ENCODE data around the gene ZNF526.
"Not testable (repeated sequence)": the region's sequence is repeated elsewhere in the genome, so short reads cannot be mapped to it uniquely, and the experiment has no call there.

Gene ZNF526

DNA sequence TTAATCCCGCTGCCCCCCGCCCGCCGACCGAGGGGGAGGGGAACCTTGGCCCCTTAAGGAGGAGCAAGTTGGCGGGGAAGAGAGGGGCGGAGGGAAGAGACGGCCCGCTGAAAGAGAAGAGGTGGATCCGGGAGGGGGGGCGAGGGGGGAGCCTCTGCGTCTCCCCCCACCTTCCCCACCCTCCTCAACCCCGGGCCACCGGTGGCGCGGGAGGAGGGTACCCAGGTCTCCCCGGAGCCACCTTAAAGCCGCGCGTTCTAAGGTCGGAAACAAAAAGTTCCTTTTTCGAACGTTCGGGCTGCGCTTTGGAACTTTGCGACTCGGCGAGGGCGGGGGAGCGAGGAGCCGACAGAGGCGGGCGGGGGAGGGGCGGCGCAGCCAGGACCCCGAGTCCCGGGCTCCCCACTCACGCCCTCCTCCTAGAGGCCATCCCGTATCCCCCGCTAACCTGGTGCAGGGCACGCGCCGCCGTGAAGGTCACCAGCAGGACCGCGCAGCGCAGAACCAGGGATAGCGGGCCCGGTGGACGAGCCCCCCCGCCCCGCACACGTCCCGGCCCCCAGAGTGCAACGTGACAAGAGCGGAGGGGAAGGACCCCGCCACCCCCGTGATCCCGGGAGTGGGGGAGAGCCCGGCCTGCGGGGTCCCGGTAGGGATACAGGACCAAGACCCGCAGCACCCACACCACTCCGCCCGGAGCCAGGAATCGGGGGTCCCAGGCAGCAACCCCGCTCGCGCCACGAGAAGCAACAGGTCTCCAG lies 34.2 kb downstream of the ZNF526 start:
- H3K4me3 ChIP-seq (ENCODE audit: low read length in 2 of 2): peak overlapping the region; percentile 90 to 91
- no peaks in the 10 kb centered on the region for H3K27me3 ChIP-seq (ENCODE audit: control insufficient read depth in 1 of 2, insufficient read depth in 2 of 2, low read length in 2 of 2)
- peak overlapping the region; percentile 98 to 99 for H3K9ac ChIP-seq (ENCODE audit: low read length in 2 of 2)
- peaks cover 4 to 5% of the 10 kb centered on the region in 2 donors for H3K36me3 ChIP-seq (ENCODE audit: control insufficient read depth in 2 of 2, insufficient read depth in 2 of 2, low read length in 2 of 2)
- peaks cover 51% of the 10 kb centered on the region for H3K4me1 ChIP-seq (ENCODE audit: control insufficient read depth, insufficient read depth, low read length)
- peak overlapping the region; percentile 98 for H3K27ac ChIP-seq (ENCODE audit: low read length)
- no peaks in the 10 kb centered on the region for H3K9me3 ChIP-seq (ENCODE audit: control insufficient read depth in 2 of 2, low read length in 2 of 2)

DNA sequence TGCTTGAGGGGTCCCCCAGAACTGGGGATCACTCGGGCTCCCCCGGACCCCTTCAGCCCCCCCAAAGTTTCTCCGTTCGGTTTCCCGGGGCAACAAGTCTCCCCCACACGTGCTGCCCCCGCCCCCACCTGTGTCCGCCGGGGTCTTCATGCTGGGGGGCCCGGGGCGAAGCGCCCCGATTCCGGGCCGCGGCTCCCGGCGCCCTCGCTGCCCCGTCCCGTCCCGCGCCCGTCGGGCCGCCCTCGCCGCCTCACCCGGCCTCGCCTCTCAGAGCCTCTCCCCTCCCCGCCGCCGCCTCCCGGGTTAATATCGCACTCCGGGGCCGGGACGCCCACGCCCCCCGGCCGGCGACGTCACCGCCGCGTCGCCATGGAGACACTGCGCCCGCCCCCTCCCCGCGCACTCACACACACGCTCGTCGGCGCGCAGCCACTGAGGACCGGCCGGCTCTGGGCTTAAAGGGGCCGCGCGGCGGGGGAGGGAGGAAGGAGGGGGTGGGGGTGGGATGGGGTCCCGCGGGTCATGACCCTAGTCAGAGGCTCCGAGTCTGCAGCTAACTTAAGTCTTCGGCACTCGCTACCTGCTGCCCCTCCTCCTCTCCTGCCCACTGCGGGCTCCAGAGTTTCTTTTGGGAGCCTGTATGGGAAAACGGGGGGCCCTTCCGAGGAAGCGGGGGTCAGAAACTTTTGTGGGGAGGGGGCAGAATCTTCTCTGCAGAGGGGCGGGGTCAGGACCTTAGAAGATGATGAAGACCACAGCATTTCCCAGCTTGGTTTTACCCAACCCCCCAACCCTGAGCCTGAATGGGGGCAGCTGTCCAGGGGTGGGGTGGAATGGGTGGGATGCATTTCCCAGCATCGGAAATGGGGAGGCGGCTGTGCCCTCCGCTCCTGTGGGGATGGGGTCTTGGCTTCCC lies 35.0 kb downstream of the ZNF526 start, which contains the start of gene ERF:
Gene ERF, minus strand, starts transcription at position 279 of the 916 bp plus-strand sequence. Its CDS starts 129 bp downstream, at position 150.
- Histone ChIP-seq H3K4me1 (ENCODE audit: control insufficient read depth, insufficient read depth, low read length) (peaks cover 44% of the 10 kb centered on the region), H3K27me3 (ENCODE audit: control insufficient read depth in 1 of 2, insufficient read depth in 2 of 2, low read length in 2 of 2) (no peaks in the 10 kb centered on the region), H3K9me3 (ENCODE audit: control insufficient read depth in 2 of 2, low read length in 2 of 2) (no peaks in the 10 kb centered on the region), H3K27ac (ENCODE audit: low read length) (peak within 1 kb of the TSS; percentile 98), H3K4me3 (ENCODE audit: low read length in 2 of 2) (peak within 1 kb of the TSS; percentile 90 to 91), H3K9ac (ENCODE audit: low read length in 2 of 2) (peak within 1 kb of the TSS; percentile 98 to 99), H3K36me3 (ENCODE audit: control insufficient read depth in 2 of 2, insufficient read depth in 2 of 2, low read length in 2 of 2) (no peaks in the 10 kb centered on the region)

DNA sequence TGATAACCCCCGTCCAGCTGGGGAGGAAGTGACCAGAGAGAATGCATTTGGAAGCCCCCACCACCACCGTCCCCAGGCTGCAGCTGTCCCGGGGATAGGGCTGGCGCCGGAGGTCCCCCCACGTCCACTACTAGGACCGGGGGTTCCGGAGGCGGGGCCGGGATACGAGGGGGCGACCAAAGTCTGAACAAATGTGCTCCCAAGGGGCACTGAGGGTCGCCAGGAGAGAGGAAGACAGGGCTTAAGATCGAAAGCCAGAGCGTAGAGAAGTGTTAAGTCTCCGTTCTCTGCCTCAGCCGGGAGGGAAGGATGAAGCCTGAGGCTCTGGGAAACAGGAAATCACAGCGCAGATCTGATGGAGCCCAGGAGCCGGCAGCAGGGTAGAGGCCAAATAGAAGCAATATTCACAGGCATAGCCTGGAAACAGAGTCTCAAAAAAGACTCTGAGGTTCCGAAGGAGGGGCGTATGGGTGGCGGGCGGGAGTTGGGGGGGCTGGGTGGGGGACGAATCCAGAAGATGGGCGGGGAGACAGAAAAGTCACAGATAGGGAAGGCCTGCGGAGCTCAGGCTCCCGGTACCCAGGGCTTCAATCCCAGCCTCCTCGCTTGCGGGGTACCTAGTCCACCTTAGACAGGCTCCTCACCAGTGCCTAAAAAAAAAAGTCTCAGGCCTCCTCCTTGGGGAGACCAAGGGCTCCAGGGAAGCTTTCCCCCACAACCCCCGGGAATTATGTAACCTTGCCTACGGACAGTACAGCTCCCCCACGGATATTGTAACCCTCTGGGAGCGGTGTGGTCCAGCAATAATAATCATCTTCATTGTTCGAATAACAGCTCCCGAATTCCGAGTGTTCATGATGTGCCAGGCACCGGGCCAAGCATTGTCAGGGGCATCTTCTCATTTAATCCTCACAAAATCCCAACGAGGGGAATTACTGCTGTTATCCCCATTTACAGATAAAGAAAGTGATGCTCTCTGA lies 35.9 kb downstream of the ZNF526 start:
- Histone ChIP-seq H3K27me3 (ENCODE audit: control insufficient read depth in 1 of 2, insufficient read depth in 2 of 2, low read length in 2 of 2) (no peaks in the 10 kb centered on the region), H3K27ac (ENCODE audit: low read length) (peak overlapping the region; percentile 96), H3K9me3 (ENCODE audit: control insufficient read depth in 2 of 2, low read length in 2 of 2) (no peaks in the 10 kb centered on the region), H3K36me3 (ENCODE audit: control insufficient read depth in 2 of 2, insufficient read depth in 2 of 2, low read length in 2 of 2) (no peaks in the 10 kb centered on the region), H3K9ac (ENCODE audit: low read length in 2 of 2) (peak overlapping the region; percentile 83 to 87), H3K4me1 (ENCODE audit: control insufficient read depth, insufficient read depth, low read length) (peaks cover 34% of the 10 kb centered on the region), H3K4me3 (ENCODE audit: low read length in 2 of 2) (peak overlapping the region; percentile 81 to 83)

DNA sequence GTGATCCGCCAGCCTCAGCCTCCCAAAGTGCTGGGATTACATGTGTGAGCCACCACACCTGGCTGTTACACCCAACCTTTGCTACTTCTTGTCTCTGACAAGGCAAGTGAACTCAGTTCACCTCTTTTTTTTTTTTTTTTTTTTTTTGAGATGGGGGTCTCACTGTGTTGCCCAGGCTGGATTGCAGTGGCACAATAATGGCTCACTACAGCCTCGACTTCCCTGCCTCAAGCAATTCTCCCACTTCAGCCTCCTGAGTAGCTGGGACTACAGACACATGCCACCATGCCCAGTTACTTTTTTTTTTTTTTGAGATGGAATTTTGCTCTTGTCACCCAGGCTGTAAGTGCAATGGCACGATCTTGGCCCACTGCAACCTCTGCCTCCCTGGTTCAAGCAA lies 37.7 kb downstream of the ZNF526 start:
- not testable (repeated sequence) for H3K27ac ChIP-seq (ENCODE audit: low read length)

DNA sequence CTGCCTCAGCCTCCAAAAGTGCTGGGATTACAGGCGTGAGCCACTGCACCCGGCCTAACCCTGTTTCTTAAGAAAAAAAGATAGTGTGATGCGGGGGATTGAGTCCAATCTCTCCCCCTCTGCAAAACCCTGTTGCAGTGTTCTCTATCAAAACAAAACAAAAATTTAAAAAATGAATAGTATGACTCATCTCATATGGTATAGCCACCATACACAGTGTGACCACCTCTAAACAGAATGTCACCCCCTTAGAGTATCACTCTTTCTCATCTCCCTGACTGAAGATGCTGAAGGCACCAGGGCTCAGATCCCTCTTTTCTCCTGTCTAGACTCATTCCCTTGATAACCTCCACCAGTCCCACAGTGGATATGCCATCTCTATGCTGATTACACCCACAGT lies 41.7 kb downstream of the ZNF526 start:
- Histone ChIP-seq H3K4me1 (ENCODE audit: control insufficient read depth, insufficient read depth, low read length) (peaks cover 2% of the 10 kb centered on the region), H3K27me3 (ENCODE audit: control insufficient read depth in 1 of 2, insufficient read depth in 2 of 2, low read length in 2 of 2) (no peaks in the 10 kb centered on the region), H3K27ac (ENCODE audit: low read length) (no peak overlapping the region), H3K36me3 (ENCODE audit: control insufficient read depth in 2 of 2, insufficient read depth in 2 of 2, low read length in 2 of 2) (no peaks in the 10 kb centered on the region), H3K9me3 (ENCODE audit: control insufficient read depth in 2 of 2, low read length in 2 of 2) (no peaks in the 10 kb centered on the region), H3K4me3 (ENCODE audit: low read length in 2 of 2) (no peak overlapping the region), H3K9ac (ENCODE audit: low read length in 2 of 2) (no peak overlapping the region)

More for the DNA sequence above, 37.7 kb downstream of the ZNF526 start:
- not testable (repeated sequence) for H3K9me3 ChIP-seq (ENCODE audit: control insufficient read depth in 2 of 2, low read length in 2 of 2); H3K4me3 ChIP-seq (ENCODE audit: low read length in 2 of 2); H3K9ac ChIP-seq (ENCODE audit: low read length in 2 of 2); H3K36me3 ChIP-seq (ENCODE audit: control insufficient read depth in 2 of 2, insufficient read depth in 2 of 2, low read length in 2 of 2); H3K27me3 ChIP-seq (ENCODE audit: control insufficient read depth in 1 of 2, insufficient read depth in 2 of 2, low read length in 2 of 2)
- H3K4me1 ChIP-seq (ENCODE audit: control insufficient read depth, insufficient read depth, low read length): peaks cover 18% of the 10 kb centered on the region

DNA sequence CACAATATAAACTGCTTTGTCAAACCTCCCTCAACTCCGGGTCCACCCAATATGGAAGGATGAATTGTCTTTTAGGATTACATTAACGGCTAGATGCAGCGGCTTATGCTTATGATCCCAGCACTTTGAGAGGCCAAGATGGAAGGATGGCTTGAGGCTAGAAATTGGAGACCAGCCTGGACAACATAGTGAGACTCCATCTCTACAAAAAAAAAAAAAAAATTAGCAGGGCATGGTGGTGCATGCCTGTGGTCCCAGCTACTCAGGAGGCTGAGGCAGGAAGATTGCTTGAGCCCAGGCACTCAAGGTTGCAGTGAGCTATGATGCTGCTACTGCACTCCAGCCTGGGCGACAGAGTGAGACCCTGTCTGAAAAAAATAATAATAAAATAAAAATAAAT lies 46.0 kb downstream of the ZNF526 start:
- H3K27ac ChIP-seq (ENCODE audit: low read length): not testable (repeated sequence)

DNA sequence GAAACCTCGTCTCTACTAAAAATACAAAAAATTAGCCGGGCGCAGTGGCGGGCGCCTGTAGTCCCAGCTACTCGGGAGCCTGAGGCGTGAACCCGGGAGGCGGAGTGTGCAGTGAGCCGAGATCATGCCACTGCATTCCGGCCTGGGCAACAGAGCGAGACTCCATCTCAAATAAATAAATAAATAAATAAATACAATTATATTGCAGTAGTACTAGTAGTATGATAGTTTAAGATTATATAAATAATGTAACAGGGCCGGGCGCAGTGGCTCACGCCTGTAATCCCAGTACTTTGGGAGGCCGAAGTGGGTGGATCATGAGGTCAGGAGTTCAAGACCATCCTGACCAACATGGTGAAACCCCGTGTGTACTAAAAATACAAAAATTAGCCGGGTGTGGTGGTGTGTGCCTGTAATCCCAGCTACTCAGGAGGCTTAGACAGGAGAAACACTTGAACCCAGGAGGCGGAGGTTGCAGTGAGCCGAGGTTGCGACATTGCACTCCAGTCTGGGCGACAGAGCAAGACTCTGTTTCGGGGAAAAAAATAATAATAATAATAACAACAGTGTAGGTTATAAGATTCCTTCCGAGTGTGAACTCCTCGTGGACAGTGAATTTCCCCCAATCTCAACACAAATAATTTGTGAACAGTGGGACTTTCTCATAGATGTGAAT lies 47.0 kb downstream of the ZNF526 start:
- H3K9me3 ChIP-seq (ENCODE audit: control insufficient read depth in 2 of 2, low read length in 2 of 2); H3K36me3 ChIP-seq (ENCODE audit: control insufficient read depth in 2 of 2, insufficient read depth in 2 of 2, low read length in 2 of 2); H3K4me3 ChIP-seq (ENCODE audit: low read length in 2 of 2); H3K27me3 ChIP-seq (ENCODE audit: control insufficient read depth in 1 of 2, insufficient read depth in 2 of 2, low read length in 2 of 2); H3K27ac ChIP-seq (ENCODE audit: low read length); H3K9ac ChIP-seq (ENCODE audit: low read length in 2 of 2): not testable (repeated sequence)
- H3K4me1 ChIP-seq (ENCODE audit: control insufficient read depth, insufficient read depth, low read length): peaks cover 29% of the 10 kb centered on the region

More for the DNA sequence above, 46.0 kb downstream of the ZNF526 start:
- H3K4me3 ChIP-seq (ENCODE audit: low read length in 2 of 2); H3K36me3 ChIP-seq (ENCODE audit: control insufficient read depth in 2 of 2, insufficient read depth in 2 of 2, low read length in 2 of 2); H3K27me3 ChIP-seq (ENCODE audit: control insufficient read depth in 1 of 2, insufficient read depth in 2 of 2, low read length in 2 of 2); H3K9ac ChIP-seq (ENCODE audit: low read length in 2 of 2); H3K9me3 ChIP-seq (ENCODE audit: control insufficient read depth in 2 of 2, low read length in 2 of 2): not testable (repeated sequence)
- H3K4me1 ChIP-seq (ENCODE audit: control insufficient read depth, insufficient read depth, low read length): peaks cover 21% of the 10 kb centered on the region

DNA sequence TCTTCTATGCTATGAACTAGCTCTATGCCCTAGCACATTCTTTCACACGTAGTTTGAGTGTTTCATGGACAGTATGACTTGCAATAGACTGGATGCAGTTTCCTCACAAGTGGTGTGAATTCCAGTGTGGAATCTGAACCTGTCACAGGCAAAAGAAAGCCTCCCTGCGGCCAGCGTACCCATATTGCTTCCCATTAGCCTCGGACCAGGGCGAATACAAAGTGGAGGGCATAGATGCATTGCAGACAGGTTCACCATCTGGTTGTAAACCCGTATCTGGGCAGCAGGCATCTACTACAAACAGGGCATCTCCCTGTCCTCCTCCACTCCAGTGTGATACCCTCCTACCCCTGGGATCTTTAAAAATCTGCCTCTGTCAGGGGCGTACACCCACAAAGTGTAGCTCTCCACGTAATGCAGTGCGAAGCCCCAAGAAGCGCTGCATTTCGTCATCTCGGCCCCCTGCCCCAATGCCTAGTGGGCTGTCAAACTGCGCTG lies 47.6 kb downstream of the ZNF526 start:
- H3K9me3 ChIP-seq (ENCODE audit: control insufficient read depth in 2 of 2, low read length in 2 of 2): no peaks in the 10 kb centered on the region
- peaks cover 29% of the 10 kb centered on the region for H3K4me1 ChIP-seq (ENCODE audit: control insufficient read depth, insufficient read depth, low read length)
- H3K9ac ChIP-seq (ENCODE audit: low read length in 2 of 2): peak overlapping the region; percentile 79 to 91
- no peaks in the 10 kb centered on the region for H3K27me3 ChIP-seq (ENCODE audit: control insufficient read depth in 1 of 2, insufficient read depth in 2 of 2, low read length in 2 of 2)
- H3K36me3 ChIP-seq (ENCODE audit: control insufficient read depth in 2 of 2, insufficient read depth in 2 of 2, low read length in 2 of 2): no peaks in the 10 kb centered on the region
- H3K27ac ChIP-seq (ENCODE audit: low read length): peak overlapping the region; percentile 98
- peak overlapping the region; percentile 75 to 91 for H3K4me3 ChIP-seq (ENCODE audit: low read length in 2 of 2)

DNA sequence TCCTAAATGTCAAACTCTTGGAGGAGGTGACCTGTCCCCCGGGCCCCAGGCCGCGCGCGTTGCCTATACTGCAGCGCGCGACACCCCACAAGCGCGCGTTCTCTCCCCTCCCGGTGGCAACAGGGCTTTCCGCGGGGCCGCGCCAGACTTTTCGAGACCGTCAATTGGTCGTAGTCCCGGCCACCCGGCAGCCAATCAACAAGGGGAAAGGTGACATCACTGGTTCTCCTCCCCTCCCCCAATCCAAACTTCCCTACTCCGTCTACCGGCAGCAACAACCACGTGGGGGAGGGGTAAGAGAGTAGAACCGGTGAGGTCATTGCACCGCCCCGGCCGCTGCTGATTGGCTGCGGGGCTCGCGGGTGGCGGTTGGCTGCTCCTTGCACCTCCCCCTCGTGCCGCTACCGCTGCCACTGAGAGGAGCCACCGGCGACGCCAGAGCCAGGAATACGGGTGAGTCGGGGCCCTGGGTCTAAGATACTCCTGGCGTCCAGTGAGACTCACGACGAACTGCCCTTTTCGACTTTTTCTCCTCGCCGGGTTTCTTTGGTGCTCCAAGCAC lies 48.1 kb downstream of the ZNF526 start:
- Histone ChIP-seq H3K36me3 (ENCODE audit: control insufficient read depth in 2 of 2, insufficient read depth in 2 of 2, low read length in 2 of 2) (peaks cover 0 to 1% of the 10 kb centered on the region in 2 donors), H3K4me3 (ENCODE audit: low read length in 2 of 2) (peak overlapping the region; percentile 75 to 91), H3K27ac (ENCODE audit: low read length) (peak overlapping the region; percentile 98), H3K4me1 (ENCODE audit: control insufficient read depth, insufficient read depth, low read length) (peaks cover 29% of the 10 kb centered on the region), H3K9me3 (ENCODE audit: control insufficient read depth in 2 of 2, low read length in 2 of 2) (no peaks in the 10 kb centered on the region), H3K9ac (ENCODE audit: low read length in 2 of 2) (peak overlapping the region; percentile 81 to 99), H3K27me3 (ENCODE audit: control insufficient read depth in 1 of 2, insufficient read depth in 2 of 2, low read length in 2 of 2) (no peaks in the 10 kb centered on the region)

Data from stomach smooth muscle (tissue), 2 donors.